ENCODE results near the gene SORCS2. TPM values are rescaled to one million over a fixed set of nuclear protein-coding genes. Genes with fewer than 3 reads are reported as not detected.

SORCS2 gene
- total RNA-seq, 1 donor from 2014 or later, result 5.2 TPM

GRCh38 chr4:7648544-7649395 lies 456.4 kb downstream of the SORCS2 start:
- no peak overlapping the region for H3K4me3 ChIP-seq
- peaks cover 46% of the 10 kb centered on the region for H3K4me1 Mint-ChIP-seq
- TF ChIP-seq EZH2phosphoT487 (IDR thresholded peaks at IDR 0.05) (no peak), CTCF (IDR thresholded peaks at IDR 0.05) (no peak), EZH2 (IDR thresholded peaks at IDR 0.05) (no peak)
- no peaks in the 10 kb centered on the region for H3K9me3 ChIP-seq (ENCODE audit: low read depth)
- H3K27me3 ChIP-seq, result no peaks in the 10 kb centered on the region
- no peak overlapping the region for H3K4me2 ChIP-seq
- peaks cover 3% of the 10 kb centered on the region for H3K36me3 Mint-ChIP-seq
- H3K27me3 Mint-ChIP-seq (ENCODE audit: insufficient read depth, low read depth), result peaks cover 24% of the 10 kb centered on the region
- peaks cover 17% of the 10 kb centered on the region for H3K9me3 Mint-ChIP-seq
- no peaks in the 10 kb centered on the region for H3K79me2 ChIP-seq (ENCODE audit: low read depth)
- peak overlapping the region; percentile 46 for H3K27ac Mint-ChIP-seq
- H3F3A ChIP-seq (ENCODE audit: low read depth), result no peaks in the 10 kb centered on the region
- H3K27ac ChIP-seq, result no peak overlapping the region
- H3K9ac ChIP-seq, result no peak overlapping the region
- no peaks in the 10 kb centered on the region for H3K36me3 ChIP-seq
- H3K4me3 Mint-ChIP-seq, result no peak overlapping the region
- H4K20me1 ChIP-seq (ENCODE audit: low read depth), result no peaks in the 10 kb centered on the region
- no peak overlapping the region for H2AFZ ChIP-seq (replicated peaks)
- peaks cover 11% of the 10 kb centered on the region for H3K4me1 ChIP-seq
- DNase-seq (ENCODE audit: low spot score), result no peak

GRCh38 chr4:7649411-7649740 lies 457.0 kb downstream of the SORCS2 start:
- no peak for DNase-seq (ENCODE audit: low spot score)
- Mint-ChIP-seq H3K27me3 (ENCODE audit: insufficient read depth, low read depth) (peaks cover 27% of the 10 kb centered on the region), H3K36me3 (peaks cover 3% of the 10 kb centered on the region), H3K4me1 (peaks cover 48% of the 10 kb centered on the region), H3K4me3 (no peak overlapping the region), H3K27ac (peak overlapping the region; percentile 46), H3K9me3 (peaks cover 16% of the 10 kb centered on the region)
- Histone ChIP-seq H3K79me2 (ENCODE audit: low read depth) (no peaks in the 10 kb centered on the region), H3K9me3 (ENCODE audit: low read depth) (no peaks in the 10 kb centered on the region), H3F3A (ENCODE audit: low read depth) (no peaks in the 10 kb centered on the region), H3K27ac (no peak overlapping the region), H3K36me3 (no peaks in the 10 kb centered on the region), H3K9ac (no peak overlapping the region), H2AFZ (replicated peaks) (no peak overlapping the region), H3K4me3 (no peak overlapping the region), H4K20me1 (ENCODE audit: low read depth) (no peaks in the 10 kb centered on the region), H3K4me2 (no peak overlapping the region), H3K4me1 (peaks cover 11% of the 10 kb centered on the region), H3K27me3 (no peaks in the 10 kb centered on the region)
- TF ChIP-seq EZH2phosphoT487 (IDR thresholded peaks at IDR 0.05) (no peak), EZH2 (IDR thresholded peaks at IDR 0.05) (no peak), CTCF (IDR thresholded peaks at IDR 0.05) (no peak)

- TF ChIP-seq EZH2phosphoT487 (IDR thresholded peaks at IDR 0.05) (no peak), CTCF (IDR thresholded peaks at IDR 0.05) (no peak), EZH2 (IDR thresholded peaks at IDR 0.05) (no peak)
- Mint-ChIP-seq H3K9me3 (peaks cover 11% of the 10 kb centered on the region), H3K27me3 (ENCODE audit: insufficient read depth, low read depth) (peaks cover 27% of the 10 kb centered on the region), H3K27ac (no peak overlapping the region), H3K36me3 (no peaks in the 10 kb centered on the region), H3K4me3 (no peak overlapping the region), H3K4me1 (peaks cover 54% of the 10 kb centered on the region)
- H3K9me3 ChIP-seq (ENCODE audit: low read depth), result no peaks in the 10 kb centered on the region
- H3K36me3 ChIP-seq, result no peaks in the 10 kb centered on the region
- DNase-seq (ENCODE audit: low spot score), result no peak
- H3K4me1 ChIP-seq, result peaks cover 11% of the 10 kb centered on the region
- no peaks in the 10 kb centered on the region for H3K27me3 ChIP-seq
- H3K9ac ChIP-seq, result no peak overlapping the region
- H3K4me3 ChIP-seq, result no peak overlapping the region
- no peaks in the 10 kb centered on the region for H3K79me2 ChIP-seq (ENCODE audit: low read depth)
- no peaks in the 10 kb centered on the region for H3F3A ChIP-seq (ENCODE audit: low read depth)
- no peaks in the 10 kb centered on the region for H4K20me1 ChIP-seq (ENCODE audit: low read depth)
- no peak overlapping the region for H2AFZ ChIP-seq (replicated peaks)
- H3K4me2 ChIP-seq, result no peak overlapping the region
- H3K27ac ChIP-seq, result no peak overlapping the region
Observed at GRCh38 chr4:7649741-7650531, 457.6 kb downstream of the SORCS2 start.

All from neural progenitor cell (in vitro differentiated cells).